ENCODE results near the gene WNT5B. TPM values are rescaled to one million over a fixed set of nuclear protein-coding genes. Genes with fewer than 3 reads are reported as not detected.

WNT5B gene
- total and polyA plus RNA-seq, 2 of the 8 experiments (the other 6 are each of a cell fraction or from before 2014, with no cell fraction given), result 0.91 to 1.2 TPM

DNA sequence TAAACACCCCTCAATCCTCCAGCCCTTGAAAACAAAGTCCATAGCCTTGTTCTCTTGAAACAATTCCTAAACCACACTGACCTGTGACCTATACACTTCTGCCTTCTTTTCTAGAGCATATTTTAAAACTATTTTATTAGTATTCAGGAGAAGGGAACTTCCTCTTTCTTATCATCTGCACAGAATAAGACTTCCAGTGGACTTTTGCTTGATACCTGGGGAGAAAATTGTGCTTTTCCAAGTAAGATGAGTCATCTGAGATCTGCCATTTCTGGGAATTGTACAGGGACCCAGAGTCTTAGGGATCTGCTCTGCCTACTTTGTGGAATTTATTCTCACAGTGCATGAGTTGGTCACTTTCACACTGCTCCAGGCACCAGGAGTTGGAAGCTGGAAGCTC is 10.5 kb upstream of the WNT5B start:
- Histone ChIP-seq H2BK20ac (ENCODE audit: low read length) (no peak overlapping the region), H4K20me1 (replicated peaks in 1 of 2; ENCODE audit: control insufficient read depth in 1 of 2, insufficient read depth in 2 of 2, low read length in 2 of 2) (no peaks in the 10 kb centered on the region), H3K79me2 (ENCODE audit: control insufficient read depth in 1 of 2, insufficient read depth in 2 of 2, low read length in 2 of 2) (no peaks in the 10 kb centered on the region), H3K27ac (ENCODE audit: low read depth, low read length) (no peak overlapping the region), H3K18ac (ENCODE audit: extremely low read depth, low read length) (no peak overlapping the region), H2AFZ (ENCODE audit: low read length) (no peak overlapping the region), H3K9me3 (ENCODE audit: insufficient read depth in 2 of 2, low read depth in 1 of 2, low read length in 1 of 2) (no peaks in the 10 kb centered on the region), H3K4me3 (ENCODE audit: extremely low read depth in 1 of 4, insufficient read depth in 2 of 4, low read depth in 3 of 4, low read length in 4 of 4) (no peak overlapping the region), H3K36me3 (ENCODE audit: control insufficient read depth in 2 of 4, insufficient read depth in 4 of 4, low read length in 3 of 4) (no peaks in the 10 kb centered on the region), H3K14ac (ENCODE audit: insufficient read length) (no peak overlapping the region), H4K91ac (replicated peaks; ENCODE audit: insufficient read length, low read length) (no peak overlapping the region), H2BK15ac (ENCODE audit: low read length) (no peak overlapping the region), H3K23ac (ENCODE audit: insufficient read length) (no peak overlapping the region), H3K23me2 (ENCODE audit: low read depth, low read length) (no peaks in the 10 kb centered on the region), H3K79me1 (ENCODE audit: low read depth, low read length) (no peaks in the 10 kb centered on the region), H2BK120ac (replicated peaks; ENCODE audit: low read depth, low read length) (no peak overlapping the region), H3K9ac (replicated peaks in 1 of 4; ENCODE audit: extremely low read depth in 1 of 4, low read depth in 3 of 4, low read length in 3 of 4) (no peak overlapping the region), H3K27me3 (replicated peaks in 1 of 4; ENCODE audit: control insufficient read depth in 3 of 4, extremely low read depth in 1 of 4, insufficient read depth in 3 of 4, low read length in 3 of 4) (peaks cover 0 to 9% (median 2%) of the 10 kb centered on the region in 4 experiments; a peak in 3 of 7 replicates), H2BK12ac (ENCODE audit: low read depth, low read length) (no peak overlapping the region), H3K56ac (replicated peaks; ENCODE audit: insufficient read length, low read depth, low read length) (no peak overlapping the region), H4K8ac (ENCODE audit: extremely low read depth, insufficient read depth, low read length) (no peak overlapping the region), H2BK5ac (ENCODE audit: low read depth, low read length) (no peak overlapping the region), H3K4ac (replicated peaks; ENCODE audit: insufficient read length, low read depth, low read length) (no peak overlapping the region), H4K5ac (ENCODE audit: insufficient read length, low read depth, low read length) (no peak overlapping the region), H3K4me2 (ENCODE audit: insufficient read depth in 1 of 2, low read depth in 2 of 2, low read length in 2 of 2) (no peak overlapping the region), H3K4me1 (replicated peaks in 1 of 4; ENCODE audit: control insufficient read depth in 3 of 4, insufficient read depth in 4 of 4, low read length in 3 of 4) (no peaks in the 10 kb centered on the region; a peak in 1 of 7 replicates), H2AK5ac (ENCODE audit: low read depth, low read length) (no peak overlapping the region)
- ChIA-PET POLR2A (ENCODE audit: partially characterized antibody) (no interaction called here), CTCF (ENCODE audit: partially characterized antibody) (interaction anchor here (0.6 to 1.1 kb wide), 2 partner anchors 13 to 17 kb away, joined by 3 read pairs; no protein-coding TSS in a partner anchor)
- FAIRE-seq (no peak), DNase-seq (ENCODE audit: low read depth in 1 of 2, low spot score in 2 of 2) (no peak)
- TF ChIP-seq POLR2A (IDR thresholded peaks at IDR 0.05; ENCODE audit: control extremely low read depth in 1 of 2, low read depth in 2 of 2, low read length in 2 of 2) (no peak), GTF2F1 (IDR thresholded peaks at IDR 0.05; ENCODE audit: borderline replicate concordance, low read depth, low read length) (no peak), RFX5 (IDR thresholded peaks at IDR 0.05; ENCODE audit: borderline replicate concordance, low read depth, low read length) (no peak), POU5F1 (IDR thresholded peaks at IDR 0.05; ENCODE audit: low read depth, low read length) (no peak), HDAC6 (IDR thresholded peaks at IDR 0.05; ENCODE audit: low read depth, low read length) (no peak), JUND (IDR thresholded peaks at IDR 0.05; ENCODE audit: low read length) (no peak), NRF1 (IDR thresholded peaks at IDR 0.05; ENCODE audit: low read depth, low read length) (no peak), CREB1 (IDR thresholded peaks at IDR 0.05) (no peak), CBX8 (IDR thresholded peaks at IDR 0.05; ENCODE audit: borderline replicate concordance, low read depth, low read length) (no peak), EP300 (IDR thresholded peaks at IDR 0.05; ENCODE audit: borderline replicate concordance in 1 of 2, low read depth in 2 of 2, low read length in 2 of 2) (no peak), RNF2 (IDR thresholded peaks at IDR 0.05; ENCODE audit: borderline replicate concordance, low read depth, low read length, missing control alignments, poor library complexity, severe bottlenecking) (no peak)
- TF ChIP-seq, protein P1, sequence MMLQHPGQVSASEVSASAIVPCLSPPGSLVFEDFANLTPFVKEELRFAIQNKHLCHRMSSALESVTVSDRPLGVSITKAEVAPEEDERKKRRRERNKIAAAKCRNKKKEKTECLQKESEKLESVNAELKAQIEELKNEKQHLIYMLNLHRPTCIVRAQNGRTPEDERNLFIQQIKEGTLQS (IDR thresholded peaks at IDR 0.05; ENCODE audit: insufficient read depth, low read depth, low read length), result no peak
- TF ChIP-seq, protein P2, sequence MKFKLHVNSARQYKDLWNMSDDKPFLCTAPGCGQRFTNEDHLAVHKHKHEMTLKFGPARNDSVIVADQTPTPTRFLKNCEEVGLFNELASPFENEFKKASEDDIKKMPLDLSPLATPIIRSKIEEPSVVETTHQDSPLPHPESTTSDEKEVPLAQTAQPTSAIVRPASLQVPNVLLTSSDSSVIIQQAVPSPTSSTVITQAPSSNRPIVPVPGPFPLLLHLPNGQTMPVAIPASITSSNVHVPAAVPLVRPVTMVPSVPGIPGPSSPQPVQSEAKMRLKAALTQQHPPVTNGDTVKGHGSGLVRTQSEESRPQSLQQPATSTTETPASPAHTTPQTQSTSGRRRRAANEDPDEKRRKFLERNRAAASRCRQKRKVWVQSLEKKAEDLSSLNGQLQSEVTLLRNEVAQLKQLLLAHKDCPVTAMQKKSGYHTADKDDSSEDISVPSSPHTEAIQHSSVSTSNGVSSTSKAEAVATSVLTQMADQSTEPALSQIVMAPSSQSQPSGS (IDR thresholded peaks at IDR 0.05; ENCODE audit: low read length), result no peak

All from H1 (cell line).